ENCODE measurements around the gene CALHM3.

DNA sequence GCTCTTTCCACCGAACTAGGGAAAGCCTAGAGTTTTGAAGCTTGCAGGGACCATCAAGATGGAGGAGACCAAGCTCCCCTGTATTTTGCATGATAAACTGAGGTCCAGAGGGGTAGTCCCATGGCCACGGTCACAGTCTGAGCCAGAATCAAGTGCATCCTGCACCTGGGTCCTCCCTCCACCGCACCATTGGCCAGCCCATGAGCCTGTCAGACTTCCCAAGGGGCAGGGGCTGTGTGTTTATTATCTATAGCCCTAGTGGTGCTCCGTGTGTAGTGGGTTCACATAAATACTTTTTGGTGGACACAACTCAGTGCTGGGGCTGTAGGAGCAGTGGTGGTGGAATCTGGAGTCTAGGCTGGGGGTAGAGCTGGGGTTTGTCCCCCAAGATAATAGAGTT lies 3.6 kb downstream of the CALHM3 start:
- TF ChIP-seq, protein P1, sequence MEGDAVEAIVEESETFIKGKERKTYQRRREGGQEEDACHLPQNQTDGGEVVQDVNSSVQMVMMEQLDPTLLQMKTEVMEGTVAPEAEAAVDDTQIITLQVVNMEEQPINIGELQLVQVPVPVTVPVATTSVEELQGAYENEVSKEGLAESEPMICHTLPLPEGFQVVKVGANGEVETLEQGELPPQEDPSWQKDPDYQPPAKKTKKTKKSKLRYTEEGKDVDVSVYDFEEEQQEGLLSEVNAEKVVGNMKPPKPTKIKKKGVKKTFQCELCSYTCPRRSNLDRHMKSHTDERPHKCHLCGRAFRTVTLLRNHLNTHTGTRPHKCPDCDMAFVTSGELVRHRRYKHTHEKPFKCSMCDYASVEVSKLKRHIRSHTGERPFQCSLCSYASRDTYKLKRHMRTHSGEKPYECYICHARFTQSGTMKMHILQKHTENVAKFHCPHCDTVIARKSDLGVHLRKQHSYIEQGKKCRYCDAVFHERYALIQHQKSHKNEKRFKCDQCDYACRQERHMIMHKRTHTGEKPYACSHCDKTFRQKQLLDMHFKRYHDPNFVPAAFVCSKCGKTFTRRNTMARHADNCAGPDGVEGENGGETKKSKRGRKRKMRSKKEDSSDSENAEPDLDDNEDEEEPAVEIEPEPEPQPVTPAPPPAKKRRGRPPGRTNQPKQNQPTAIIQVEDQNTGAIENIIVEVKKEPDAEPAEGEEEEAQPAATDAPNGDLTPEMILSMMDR (IDR thresholded peaks at IDR 0.05; ENCODE audit: borderline replicate concordance, extremely low read depth, low read length, poor library complexity, severe bottlenecking), result no peak
- TF ChIP-seq EZH2 (IDR thresholded peaks at IDR 0.05; ENCODE audit: borderline replicate concordance, low read depth, low read length, severe bottlenecking), result no peak

Data from DND-41 (cell line).